Transverse colon (tissue), 4 donors: Measurements from ENCODE around the gene BTRC. TPM values are rescaled to one million over a fixed set of nuclear protein-coding genes. Genes with fewer than 3 reads are reported as not detected.
"Not testable (repeated sequence)": the region's sequence is repeated elsewhere in the genome, so short reads cannot be mapped to it uniquely, and the experiment has no call there.

Experiments
- DNase-seq: peaks from one replicate; pipeline ENCODE4 v3.0.0-alpha.2; 2019
- H3K27ac ChIP-seq, 4 donors: fragments of 200-600 bp; sonication (generic); 2 replicates each; pipeline ENCODE4 v1.5.1; 2016 to 2018; ENCODE audit warnings: inconsistent platforms in 4 of 4
- H3K27me3 ChIP-seq: fragments of 200-600 bp; sonication (generic); 2 replicates; pipeline ENCODE4 v1.5.1; 2017; ENCODE audit warnings: inconsistent platforms
- H3K36me3 ChIP-seq, 4 donors: fragments of 200-600 bp; sonication (generic); 2 replicates each; pipeline ENCODE4 v1.5.1; 2017 to 2019; ENCODE audit warnings: inconsistent platforms in 4 of 4
- H3K4me1 ChIP-seq, 4 donors: fragments of 200-600 bp; sonication (generic); 2 replicates each; pipeline ENCODE4 v1.5.1; 2017 to 2020; ENCODE audit warnings: inconsistent platforms in 4 of 4
- H3K4me3 ChIP-seq, 4 donors: fragments of 200-600 bp; sonication (generic); 1 replicate in 1 of 4; 2 replicates in 3 of 4; pipeline versions ENCODE4 v1.5.1 to v1.6.1; 2017 to 2019; ENCODE audit warnings: inconsistent platforms in 4 of 4
- H3K9me3 ChIP-seq, 2 donors: fragments of 200-600 bp; sonication (generic); 2 replicates each; pipeline ENCODE4 v1.5.1; 2017 to 2019; ENCODE audit warnings: inconsistent platforms in 2 of 2
- EP300 ChIP-seq: sonication (generic); formaldehyde crosslinking; IDR thresholded peaks from one replicate; pipeline ENCODE4 v1.6.1; 2017; ENCODE audit warnings: antibody characterized with exemption, low read depth
- POLR2A ChIP-seq: fragments of 450-650 bp; IDR thresholded peaks from one replicate; pipeline ENCODE4 v1.6.1; 2016; ENCODE audit warnings: antibody characterized with exemption, mild to moderate bottlenecking, moderate library complexity
- POLR2AphosphoS5 ChIP-seq, 3 donors: sonication (generic); formaldehyde crosslinking; IDR thresholded peaks; one replicate each; pipeline ENCODE4 v1.6.1; 2016; ENCODE audit warnings: antibody characterized with exemption in 3 of 3
- WGBS, 2 donors: methylation state at CpG; one replicate each; pipeline ENCODE4 v1.1.5; 2018; ENCODE audit warnings: low coverage in 1 of 2; 5-methylcytosine and 5-hydroxymethylcytosine counted together
- in situ Hi-C, 4 donors: fragments of 200-750 bp; cut with MboI; loops; one replicate each; pipeline versions ENCODE4 v1.15.0 to v1.15.1; 2017; ENCODE audit warnings: low sequenced_read_pairs in 3 of 4, low pct_ligation_motif_present in 1 of 4, low pct_unique_long_range_greater_than_20kb in 1 of 4
- intact Hi-C: fragments of 100-400 bp; cut with DNase I; formaldehyde crosslinking; loops from one replicate; pipeline ENCODE4 v1.15.1; 2023; ENCODE audit warnings: low total_unique reads
- total RNA-seq, 4 donors: library from RNA; depleted of rRNA; stranded (reverse); fragments of >200 nt; gene quantifications; one replicate each; pipeline ENCODE4 v1.1.0, GENCODE V29; 2016
- TF ChIP-seq, protein P1 (sequence below), 5 experiments: fragments of 200-600 bp in 3 of 5; fragments of 450-650 bp in 2 of 5; sonication (generic) in 3 of 5; IDR thresholded peaks; 1 replicate in 2 of 5; 2 replicates in 3 of 5; pipeline ENCODE4 v1.5.1; 2016 to 2017; ENCODE audit warnings: antibody characterized with exemption in 5 of 5, inconsistent platforms in 3 of 5, mild to moderate bottlenecking in 2 of 5, moderate library complexity in 1 of 5

BTRC gene
- total RNA-seq, 4 donors from 2014 or later = 8.6 to 195 (median 32.0) TPM

GRCh38 chr10:101386659-101387259, 32.8 kb downstream of the BTRC start:
- in situ Hi-C loops = no loop called here
- Histone ChIP-seq H3K4me3 (no peak overlapping the region), H3K36me3 (no peaks in the 10 kb centered on the region), H3K9me3 (no peaks in the 10 kb centered on the region), H3K27ac (no peak overlapping the region), H3K27me3 (no peaks in the 10 kb centered on the region), H3K4me1 (peaks cover 0 to 15% (median 3%) of the 10 kb centered on the region in 4 donors)
- WGBS, 2 donors = 94% methylated on average over 4 of the region's 4 CpGs
- DNase-seq = no peak
- intact Hi-C loops = no loop called here
- TF ChIP-seq POLR2A (no peak), POLR2AphosphoS5 (IDR thresholded peaks at IDR 0.05) (no peak), EP300 (no peak)
- TF ChIP-seq, protein P1, sequence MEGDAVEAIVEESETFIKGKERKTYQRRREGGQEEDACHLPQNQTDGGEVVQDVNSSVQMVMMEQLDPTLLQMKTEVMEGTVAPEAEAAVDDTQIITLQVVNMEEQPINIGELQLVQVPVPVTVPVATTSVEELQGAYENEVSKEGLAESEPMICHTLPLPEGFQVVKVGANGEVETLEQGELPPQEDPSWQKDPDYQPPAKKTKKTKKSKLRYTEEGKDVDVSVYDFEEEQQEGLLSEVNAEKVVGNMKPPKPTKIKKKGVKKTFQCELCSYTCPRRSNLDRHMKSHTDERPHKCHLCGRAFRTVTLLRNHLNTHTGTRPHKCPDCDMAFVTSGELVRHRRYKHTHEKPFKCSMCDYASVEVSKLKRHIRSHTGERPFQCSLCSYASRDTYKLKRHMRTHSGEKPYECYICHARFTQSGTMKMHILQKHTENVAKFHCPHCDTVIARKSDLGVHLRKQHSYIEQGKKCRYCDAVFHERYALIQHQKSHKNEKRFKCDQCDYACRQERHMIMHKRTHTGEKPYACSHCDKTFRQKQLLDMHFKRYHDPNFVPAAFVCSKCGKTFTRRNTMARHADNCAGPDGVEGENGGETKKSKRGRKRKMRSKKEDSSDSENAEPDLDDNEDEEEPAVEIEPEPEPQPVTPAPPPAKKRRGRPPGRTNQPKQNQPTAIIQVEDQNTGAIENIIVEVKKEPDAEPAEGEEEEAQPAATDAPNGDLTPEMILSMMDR (IDR thresholded peaks at IDR 0.05) = no peak

- Histone ChIP-seq H3K9me3 (no peaks in the 10 kb centered on the region), H3K27me3 (no peaks in the 10 kb centered on the region), H3K4me1 (peaks cover 0 to 15% (median 3%) of the 10 kb centered on the region in 4 donors), H3K4me3 (no peak overlapping the region), H3K36me3 (no peaks in the 10 kb centered on the region), H3K27ac (no peak overlapping the region)
- in situ Hi-C loops = no loop called here
- TF ChIP-seq EP300 (no peak), POLR2AphosphoS5 (IDR thresholded peaks at IDR 0.05) (no peak), POLR2A (no peak)
- TF ChIP-seq, protein P1 (IDR thresholded peaks at IDR 0.05) = no peak
- intact Hi-C loops = no loop called here
- WGBS, 2 donors = 74 to 86% methylated on average over 2 of the region's 2 CpGs
- no peak for DNase-seq
Observed at GRCh38 chr10:101388676-101389276, 34.8 kb downstream of the BTRC start.

DNA sequence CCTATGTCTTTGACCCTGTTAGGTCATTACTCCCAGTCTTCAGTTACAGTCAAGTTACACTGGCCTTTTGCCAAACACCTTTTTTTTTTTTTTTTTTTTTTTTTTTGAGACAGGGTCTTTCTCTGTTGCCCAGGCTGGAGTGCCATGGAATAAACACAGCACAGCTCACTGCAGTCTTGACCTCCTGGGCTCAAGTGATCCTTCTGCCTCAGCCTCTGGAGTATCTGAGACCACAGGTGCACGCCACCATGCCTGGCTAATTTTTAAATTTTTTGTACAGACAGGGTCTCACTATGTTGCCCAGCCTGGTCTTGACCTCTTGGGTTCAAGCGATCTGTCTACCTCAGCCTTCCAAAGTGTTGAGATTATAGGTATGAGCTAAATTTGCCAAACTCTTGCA, 35.6 kb downstream of the BTRC start:
- in situ Hi-C loops = not testable (repeated sequence)

DNA sequence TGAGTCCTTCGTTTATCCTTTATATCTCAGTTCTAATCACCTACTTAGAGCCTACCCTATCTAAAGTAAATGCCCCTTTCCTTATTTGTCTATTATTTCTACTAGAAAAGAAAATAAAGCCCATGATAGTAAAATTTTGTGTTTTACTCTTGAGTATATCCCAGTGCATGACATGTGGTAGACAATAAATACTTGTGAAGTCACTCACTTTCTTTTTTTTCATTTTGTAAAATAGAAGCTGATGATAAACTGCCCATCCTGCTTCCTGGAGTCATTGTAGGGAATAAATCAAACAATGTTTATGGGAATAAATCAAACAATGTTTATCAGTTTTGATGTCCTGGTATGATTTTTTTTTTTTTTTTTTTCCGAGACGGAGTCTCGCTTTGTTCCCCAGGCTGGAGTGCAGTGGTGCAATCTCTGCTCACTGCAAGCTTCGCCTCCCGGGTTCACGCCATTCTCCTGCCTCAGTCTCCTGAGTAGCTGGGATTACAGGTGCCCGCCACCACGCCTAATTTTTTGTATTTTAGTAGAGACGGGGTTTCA, 36.1 kb downstream of the BTRC start:
- H3K27me3 ChIP-seq = no peaks in the 10 kb centered on the region
- peaks cover 0 to 15% (median 3%) of the 10 kb centered on the region in 4 donors for H3K4me1 ChIP-seq
- H3K9me3 ChIP-seq = no peaks in the 10 kb centered on the region
- intact Hi-C loops (no loop called here), in situ Hi-C loops (no loop called here)
- H3K27ac ChIP-seq = no peak overlapping the region
- TF ChIP-seq POLR2A = no peak
- TF ChIP-seq, protein P1 (IDR thresholded peaks at IDR 0.05) = no peak
- TF ChIP-seq EP300 = no peak
- no peak for TF ChIP-seq POLR2AphosphoS5 (IDR thresholded peaks at IDR 0.05)
- WGBS, 2 donors = 70 to 94% methylated on average over 3 to 10 of the region's 10 CpGs
- H3K4me3 ChIP-seq = no peak overlapping the region
- H3K36me3 ChIP-seq = no peaks in the 10 kb centered on the region
- no peak for DNase-seq

More for the DNA sequence above, 35.6 kb downstream of the BTRC start:
- H3K27me3 ChIP-seq, intact Hi-C loops, H3K36me3 ChIP-seq, DNase-seq, H3K27ac ChIP-seq, H3K4me3 ChIP-seq, H3K9me3 ChIP-seq: not testable (repeated sequence)
- peaks cover 0 to 15% (median 3%) of the 10 kb centered on the region in 4 donors for H3K4me1 ChIP-seq
- 97 to 100% methylated on average over 1 to 2 of the region's 2 CpGs for WGBS, 2 donors
